ENCODE data around the gene CROCC2. TPM values are rescaled to one million over a fixed set of nuclear protein-coding genes. Genes with fewer than 3 reads are reported as not detected.
A peak's percentile ranks its signal among the peaks of the same experiment; 100 is the strongest.

Gene CROCC2
- total RNA-seq, 4 donors from 2014 or later, result 0.79 to 2.6 (median 1.8) TPM; not detected in 1

GRCh38 chr2:240963065-240963867 is 57.1 kb downstream of the CROCC2 start:
- no peaks in the 10 kb centered on the region for H3K36me3 ChIP-seq
- H3K27ac ChIP-seq, result peak overlapping the region; percentile 79 to 91
- H3K4me3 ChIP-seq, result no peak overlapping the region
- peaks cover 6 to 35% of the 10 kb centered on the region in 2 donors for H3K4me1 ChIP-seq
- DNase-seq, result peak in 1 of 2 donors; percentile 20
- intact Hi-C loops (cut with DNase I; ENCODE audit: low total_unique reads), result no loop called here
- H3K9me3 ChIP-seq, result no peaks in the 10 kb centered on the region
- TF ChIP-seq CTCF (IDR thresholded peaks at IDR 0.05) (no peak), POLR2A (IDR thresholded peaks at IDR 0.05) (no peak)
- H3K27me3 ChIP-seq, result no peaks in the 10 kb centered on the region

GRCh38 chr2:240963868-240964703 is 58.0 kb downstream of the CROCC2 start:
- intact Hi-C loops (cut with DNase I; ENCODE audit: low total_unique reads), result no loop called here
- Histone ChIP-seq H3K36me3 (no peaks in the 10 kb centered on the region), H3K4me1 (peaks cover 6 to 35% of the 10 kb centered on the region in 2 donors), H3K9me3 (no peaks in the 10 kb centered on the region), H3K4me3 (no peak overlapping the region), H3K27me3 (no peaks in the 10 kb centered on the region), H3K27ac (peak overlapping the region; percentile 79 to 91)
- DNase-seq, result peak in 1 of 2 donors; percentile 17
- no peak for TF ChIP-seq POLR2A (IDR thresholded peaks at IDR 0.05)
- TF ChIP-seq CTCF (IDR thresholded peaks at IDR 0.05), result no peak

GRCh38 chr2:240964704-240965295 is 58.7 kb downstream of the CROCC2 start:
- no peaks in the 10 kb centered on the region for H3K9me3 ChIP-seq
- intact Hi-C loops (cut with DNase I; ENCODE audit: low total_unique reads), result no loop called here
- peak in 1 of 2 donors; percentile 17 for DNase-seq
- H3K27me3 ChIP-seq, result no peaks in the 10 kb centered on the region
- peak overlapping the region; percentile 79 to 91 for H3K27ac ChIP-seq
- peaks cover 6 to 32% of the 10 kb centered on the region in 2 donors for H3K4me1 ChIP-seq
- H3K36me3 ChIP-seq, result no peaks in the 10 kb centered on the region
- H3K4me3 ChIP-seq, result no peak overlapping the region
- no peak for TF ChIP-seq POLR2A (IDR thresholded peaks at IDR 0.05)
- no peak for TF ChIP-seq CTCF (IDR thresholded peaks at IDR 0.05)

- intact Hi-C loops (cut with DNase I; ENCODE audit: low total_unique reads), result no loop called here
- Histone ChIP-seq H3K4me1 (peaks cover 6 to 27% of the 10 kb centered on the region in 2 donors), H3K9me3 (no peaks in the 10 kb centered on the region), H3K4me3 (no peak overlapping the region), H3K27ac (peak overlapping the region; percentile 79 to 91), H3K27me3 (no peaks in the 10 kb centered on the region), H3K36me3 (no peaks in the 10 kb centered on the region)
- DNase-seq, result peak in 1 of 2 donors; percentile 54
- TF ChIP-seq POLR2A (IDR thresholded peaks at IDR 0.05), result no peak
- no peak for TF ChIP-seq CTCF (IDR thresholded peaks at IDR 0.05)
These were observed 59.3 kb downstream of the CROCC2 start for GRCh38 chr2:240965296-240965904.
